ENCODE results near the gene LCE7A. TPM values are rescaled to one million over a fixed set of nuclear protein-coding genes. Genes with fewer than 3 reads are reported as not detected.

Gene LCE7A
- total and polyA plus RNA-seq, 3 donors from 2014 or later, result not detected

DNA sequence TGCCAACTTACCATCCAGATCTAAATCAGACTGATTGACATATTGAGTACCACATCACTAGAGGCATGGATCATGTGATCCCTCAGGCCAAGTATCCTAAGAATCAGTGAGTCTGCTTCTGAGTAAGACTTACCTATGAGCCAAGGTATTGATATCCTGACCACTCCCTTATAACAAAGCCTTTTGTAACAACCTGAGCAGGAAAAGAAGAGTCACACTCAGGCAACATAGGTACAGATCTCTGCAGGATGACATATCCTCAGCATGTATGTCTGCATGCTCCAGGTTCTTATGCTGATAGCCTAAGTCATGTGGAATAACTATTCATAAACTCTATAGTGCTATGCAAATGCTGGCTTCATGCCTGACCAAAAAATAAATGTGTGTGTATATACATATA lies 34.8 kb upstream of the LCE7A start:
- TF ChIP-seq POLR2A (IDR thresholded peaks at IDR 0.05), result no peak
- TF ChIP-seq, protein P1, sequence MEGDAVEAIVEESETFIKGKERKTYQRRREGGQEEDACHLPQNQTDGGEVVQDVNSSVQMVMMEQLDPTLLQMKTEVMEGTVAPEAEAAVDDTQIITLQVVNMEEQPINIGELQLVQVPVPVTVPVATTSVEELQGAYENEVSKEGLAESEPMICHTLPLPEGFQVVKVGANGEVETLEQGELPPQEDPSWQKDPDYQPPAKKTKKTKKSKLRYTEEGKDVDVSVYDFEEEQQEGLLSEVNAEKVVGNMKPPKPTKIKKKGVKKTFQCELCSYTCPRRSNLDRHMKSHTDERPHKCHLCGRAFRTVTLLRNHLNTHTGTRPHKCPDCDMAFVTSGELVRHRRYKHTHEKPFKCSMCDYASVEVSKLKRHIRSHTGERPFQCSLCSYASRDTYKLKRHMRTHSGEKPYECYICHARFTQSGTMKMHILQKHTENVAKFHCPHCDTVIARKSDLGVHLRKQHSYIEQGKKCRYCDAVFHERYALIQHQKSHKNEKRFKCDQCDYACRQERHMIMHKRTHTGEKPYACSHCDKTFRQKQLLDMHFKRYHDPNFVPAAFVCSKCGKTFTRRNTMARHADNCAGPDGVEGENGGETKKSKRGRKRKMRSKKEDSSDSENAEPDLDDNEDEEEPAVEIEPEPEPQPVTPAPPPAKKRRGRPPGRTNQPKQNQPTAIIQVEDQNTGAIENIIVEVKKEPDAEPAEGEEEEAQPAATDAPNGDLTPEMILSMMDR (IDR thresholded peaks at IDR 0.05), result no peak
- Histone ChIP-seq H3K4me1 (no peaks in the 10 kb centered on the region), H3K27ac (no peak overlapping the region), H3K4me3 (no peak overlapping the region), H3K9me3 (no peaks in the 10 kb centered on the region), H3K27me3 (no peaks in the 10 kb centered on the region), H3K36me3 (ENCODE audit: low read depth, missing control alignments) (no peaks in the 10 kb centered on the region)
- no peak for DNase-seq
- intact Hi-C loops (cut with DNase I; ENCODE audit: low total_unique reads), result no loop called here

DNA sequence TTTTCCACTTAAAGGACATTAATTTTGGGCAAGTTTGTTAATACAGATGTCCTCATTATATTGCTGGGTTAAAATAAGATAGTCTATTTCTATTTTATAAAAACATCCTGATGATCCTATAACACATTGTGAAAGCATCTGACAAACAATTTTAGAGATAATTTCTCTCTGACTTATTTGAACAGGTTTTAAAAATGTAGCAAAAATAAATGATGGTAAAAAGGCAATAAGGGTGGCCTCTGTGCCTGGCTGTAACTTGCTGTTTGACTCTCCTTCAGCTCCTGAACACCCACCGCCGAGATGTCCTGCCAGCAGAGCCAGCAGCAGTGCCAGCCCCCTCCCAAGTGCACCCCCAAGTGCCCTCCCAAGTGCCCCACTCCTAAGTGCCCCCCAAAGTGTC lies 32.6 kb upstream of the LCE7A start, which contains the start of gene LCE1A:
LCE1A (plus strand) TSS at position 301 of the 400 bp plus-strand sequence; CDS start at position 301, 0 bp downstream.
- intact Hi-C loops (cut with DNase I; ENCODE audit: low total_unique reads), result no loop called here
- 79 to 90% methylated on average over 2 of the region's 2 CpGs for WGBS, 2 donors

DNA sequence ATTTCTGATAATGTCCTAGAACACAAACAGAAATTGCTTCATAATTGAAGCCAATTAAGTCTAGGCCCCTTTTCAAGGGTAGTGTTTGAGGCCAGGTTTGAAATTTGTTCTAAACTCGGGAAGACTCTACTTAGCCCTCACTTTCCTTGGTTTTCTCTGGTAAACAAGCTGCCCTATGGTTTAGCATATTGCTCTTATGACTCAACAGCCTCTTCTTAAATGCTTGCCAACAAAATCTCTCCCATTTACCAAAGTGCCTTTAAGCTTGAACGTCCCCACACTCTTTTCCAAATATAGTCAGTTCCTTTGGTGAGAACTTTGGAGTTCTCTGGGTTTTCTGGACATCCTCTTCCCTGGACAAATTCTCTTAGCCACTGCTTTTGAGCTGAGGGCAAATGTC lies 22.9 kb upstream of the LCE7A start:
- no peaks in the 10 kb centered on the region for H3K4me1 ChIP-seq
- H3K9me3 ChIP-seq, result no peaks in the 10 kb centered on the region
- no peaks in the 10 kb centered on the region for H3K36me3 ChIP-seq (ENCODE audit: low read depth, missing control alignments)
- H3K4me3 ChIP-seq, result no peak overlapping the region
- no peaks in the 10 kb centered on the region for H3K27me3 ChIP-seq
- no peak overlapping the region for H3K27ac ChIP-seq
- no peak for DNase-seq
- TF ChIP-seq POLR2A (IDR thresholded peaks at IDR 0.05), result no peak
- TF ChIP-seq, protein P1 (IDR thresholded peaks at IDR 0.05), result no peak
- intact Hi-C loops (cut with DNase I; ENCODE audit: low total_unique reads), result no loop called here
- WGBS, 2 donors, result 62 to 76% methylated on average over 2 of the region's 2 CpGs

More for the DNA sequence above, 32.6 kb upstream of the LCE7A start, which contains the start of gene LCE1A:
- Histone ChIP-seq H3K27me3 (no peaks in the 10 kb centered on the region), H3K27ac (no peak within 1 kb of the TSS), H3K4me1 (no peaks in the 10 kb centered on the region), H3K9me3 (no peaks in the 10 kb centered on the region), H3K36me3 (ENCODE audit: low read depth, missing control alignments) (no peaks in the 10 kb centered on the region), H3K4me3 (no peak within 1 kb of the TSS)
- no peak for DNase-seq
- no peak for TF ChIP-seq POLR2A (IDR thresholded peaks at IDR 0.05)
- TF ChIP-seq, protein P1 (IDR thresholded peaks at IDR 0.05), result no peak

DNA sequence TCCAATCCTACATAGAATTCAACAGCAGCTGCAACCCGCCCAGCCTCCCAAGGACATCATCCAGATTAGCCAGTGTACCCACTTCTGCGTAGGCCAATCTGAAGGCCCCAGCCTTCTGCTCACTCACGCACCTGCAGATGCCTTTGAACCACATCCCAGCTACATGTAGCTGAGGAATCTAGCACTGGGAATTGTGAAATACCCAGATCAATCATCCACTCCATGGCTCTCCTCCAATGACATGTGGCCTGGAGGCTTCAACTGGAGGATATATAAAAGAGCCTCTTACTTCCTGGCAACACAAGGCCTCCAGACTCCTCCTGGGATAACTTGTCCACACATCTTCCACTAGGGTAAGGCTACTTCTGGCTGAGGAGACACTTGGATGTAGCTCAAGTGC lies 17.2 kb upstream of the LCE7A start, which contains the start of gene LCE6A:
LCE6A (plus strand) TSS at position 301 of the 400 bp plus-strand sequence. CDS start 665 bp downstream, outside the sequence.
- no peaks in the 10 kb centered on the region for H3K4me1 ChIP-seq
- H3K27ac ChIP-seq, result no peak within 1 kb of the TSS
- 91 to 100% methylated on average over 3 of the region's 3 CpGs for WGBS, 2 donors
- no peak for DNase-seq
- no peaks in the 10 kb centered on the region for H3K9me3 ChIP-seq
- no peaks in the 10 kb centered on the region for H3K36me3 ChIP-seq (ENCODE audit: low read depth, missing control alignments)
- intact Hi-C loops (cut with DNase I; ENCODE audit: low total_unique reads), result no loop called here
- H3K4me3 ChIP-seq, result no peak within 1 kb of the TSS
- H3K27me3 ChIP-seq, result no peaks in the 10 kb centered on the region
- TF ChIP-seq POLR2A (IDR thresholded peaks at IDR 0.05), result no peak
- TF ChIP-seq, protein P1 (IDR thresholded peaks at IDR 0.05), result no peak

DNA sequence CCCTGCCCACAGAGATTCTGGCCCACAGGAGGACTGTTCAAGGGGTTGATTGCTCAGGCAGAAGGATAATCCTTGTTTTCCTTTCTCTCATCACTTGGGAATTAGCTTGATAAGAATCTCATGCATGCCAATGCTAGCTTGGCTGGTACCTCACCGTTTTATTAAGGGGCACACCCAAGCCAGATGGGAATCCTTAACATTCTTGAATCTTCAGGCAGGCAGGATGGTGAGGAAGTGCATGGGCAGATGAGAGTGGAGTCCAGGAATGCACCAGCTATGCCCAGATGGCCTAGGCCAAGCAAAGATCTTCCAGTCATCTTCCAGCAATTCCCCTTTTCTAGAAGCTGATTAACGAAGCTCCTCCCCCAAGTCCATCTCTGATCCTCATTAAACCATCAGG lies 4.1 kb upstream of the LCE7A start:
- Histone ChIP-seq H3K4me1 (no peaks in the 10 kb centered on the region), H3K27me3 (no peaks in the 10 kb centered on the region), H3K9me3 (no peaks in the 10 kb centered on the region), H3K4me3 (no peak overlapping the region), H3K36me3 (ENCODE audit: low read depth, missing control alignments) (no peaks in the 10 kb centered on the region), H3K27ac (no peak overlapping the region)
- 70 to 71% methylated on average over 2 of the region's 2 CpGs for WGBS, 2 donors
- no peak for DNase-seq
- intact Hi-C loops (cut with DNase I; ENCODE audit: low total_unique reads), result no loop called here
- TF ChIP-seq, protein P1 (IDR thresholded peaks at IDR 0.05), result no peak
- no peak for TF ChIP-seq POLR2A (IDR thresholded peaks at IDR 0.05)

Data from testis (tissue), 3 donors.